HUES48 (cell line): ENCODE data around the gene GPR155.
"Not testable (repeated sequence)": the region's sequence is repeated elsewhere in the genome, so short reads cannot be mapped to it uniquely, and the experiment has no call there.

ENCODE experiments used
- H3K27ac ChIP-seq: one replicate; pipeline ENCODE4 v1.7.0; 2013; ENCODE audit warnings: low read depth, low read length, inconsistent platforms
- H3K27me3 ChIP-seq: 2 replicates; pipeline ENCODE4 v1.6.1; 2013; ENCODE audit warnings: mild to moderate bottlenecking, low read length; ENCODE audit not compliant: control insufficient read depth, insufficient read depth
- H3K36me3 ChIP-seq: 2 replicates; pipeline ENCODE4 v1.6.1; 2013; ENCODE audit warnings: low read length; ENCODE audit not compliant: control insufficient read depth, insufficient read depth
- H3K4me1 ChIP-seq: 2 replicates; pipeline ENCODE4 v1.6.1; 2013; ENCODE audit warnings: mild to moderate bottlenecking, low read length; ENCODE audit not compliant: control insufficient read depth, insufficient read depth
- H3K4me3 ChIP-seq: 2 replicates; pipeline ENCODE4 v1.5.1; 2013; ENCODE audit warnings: mild to moderate bottlenecking, low read depth, low read length
- H3K9ac ChIP-seq: 2 replicates; pipeline ENCODE4 v1.6.1; 2013; ENCODE audit warnings: mild to moderate bottlenecking, low read depth, low read length, moderate library complexity
- H3K9me3 ChIP-seq: 2 replicates; pipeline ENCODE4 v1.6.1; 2013; ENCODE audit warnings: low read length; ENCODE audit not compliant: control insufficient read depth, insufficient read depth

Gene GPR155

DNA sequence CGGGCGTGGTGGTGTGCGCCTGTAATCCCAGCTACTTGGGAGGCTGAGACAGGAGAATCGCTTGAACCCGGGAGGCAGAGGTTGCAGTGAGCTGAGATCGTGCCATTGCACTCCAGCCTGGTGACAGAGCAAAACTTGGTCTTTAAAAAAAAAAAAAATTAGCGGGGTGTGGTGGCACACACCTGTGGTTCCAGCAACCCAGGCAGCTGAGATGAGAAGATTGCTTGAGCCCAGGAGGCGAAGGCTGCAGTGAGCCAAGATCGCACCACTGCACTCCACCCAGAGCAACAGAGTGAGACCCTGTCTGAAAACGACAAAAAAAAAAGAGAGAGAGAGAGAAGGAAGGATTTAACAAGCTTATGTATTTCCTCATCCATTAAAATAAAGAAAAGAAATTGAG, 2.7 kb upstream of the GPR155 start:
- peaks cover 14% of the 10 kb centered on the region for H3K27me3 ChIP-seq
- not testable (repeated sequence) for H3K36me3 ChIP-seq, H3K4me1 ChIP-seq, H3K27ac ChIP-seq, H3K9me3 ChIP-seq, H3K4me3 ChIP-seq, H3K9ac ChIP-seq

DNA sequence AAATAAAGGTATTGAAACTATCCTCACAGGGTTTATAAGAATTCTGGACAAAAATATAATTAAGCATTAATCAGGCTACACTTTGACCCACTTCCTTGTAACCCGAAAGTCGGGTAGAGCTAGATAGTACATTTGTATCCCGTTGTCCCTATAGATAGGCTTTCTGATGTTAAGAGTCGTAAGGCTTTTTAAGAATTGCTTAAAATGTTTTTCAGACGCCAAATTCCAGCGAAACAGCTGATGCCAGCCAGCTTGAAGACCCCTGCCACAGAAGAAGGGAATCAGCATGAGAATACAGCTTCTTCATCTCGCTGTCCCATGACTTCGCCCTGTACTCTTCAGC, 962 bp upstream of the GPR155 start:
- H3K4me3 ChIP-seq: peak overlapping the region; percentile 85
- no peak overlapping the region for H3K9ac ChIP-seq
- H3K27me3 ChIP-seq: peaks cover 14% of the 10 kb centered on the region
- no peak overlapping the region for H3K27ac ChIP-seq
- peaks cover 7% of the 10 kb centered on the region; the same call in 1 of the 2 replicates for H3K4me1 ChIP-seq
- H3K9me3 ChIP-seq: no peaks in the 10 kb centered on the region
- no peaks in the 10 kb centered on the region for H3K36me3 ChIP-seq

DNA sequence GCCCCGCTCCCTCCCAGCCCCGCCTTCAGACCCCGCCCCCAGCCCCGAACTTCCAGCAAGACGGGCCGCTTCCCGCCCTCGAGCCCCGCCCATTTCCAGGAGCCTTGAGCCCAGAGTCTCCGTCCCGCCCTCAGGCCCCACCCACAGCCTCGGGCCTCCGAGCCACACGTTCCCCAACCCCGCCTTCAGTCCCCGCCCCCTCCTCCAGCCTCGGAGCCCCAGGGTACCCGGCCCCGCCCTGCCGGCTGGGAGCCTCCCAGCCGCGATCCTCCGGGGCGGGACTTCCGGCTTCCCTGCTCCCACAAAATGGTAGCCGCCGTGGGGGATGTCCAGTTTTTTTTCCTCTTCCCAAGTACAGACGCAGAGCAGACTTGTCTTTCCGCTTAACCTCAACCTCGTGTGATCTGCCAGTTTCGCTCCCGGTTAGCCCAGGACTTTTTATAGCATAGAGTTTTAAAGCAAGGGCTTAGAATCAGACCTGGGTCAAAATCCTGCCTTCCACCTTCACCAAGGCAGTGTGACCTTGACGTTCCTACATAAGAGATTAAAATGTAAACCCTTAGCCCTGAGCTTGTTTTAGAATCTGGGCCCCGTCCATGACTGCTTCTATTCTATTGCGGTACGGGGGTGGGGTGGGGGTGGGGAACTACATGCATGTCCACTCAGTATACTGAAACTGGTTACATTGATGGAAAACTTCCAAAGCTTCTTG, 435 bp upstream of the GPR155 start:
- no peaks in the 10 kb centered on the region for H3K9me3 ChIP-seq
- peak overlapping the region; percentile 43 for H3K27ac ChIP-seq
- H3K9ac ChIP-seq: peak overlapping the region; percentile 77
- peaks cover 7% of the 10 kb centered on the region; the same call in 1 of the 2 replicates for H3K4me1 ChIP-seq
- H3K27me3 ChIP-seq: peaks cover 14% of the 10 kb centered on the region
- H3K4me3 ChIP-seq: peak overlapping the region; percentile 85
- no peaks in the 10 kb centered on the region for H3K36me3 ChIP-seq

DNA sequence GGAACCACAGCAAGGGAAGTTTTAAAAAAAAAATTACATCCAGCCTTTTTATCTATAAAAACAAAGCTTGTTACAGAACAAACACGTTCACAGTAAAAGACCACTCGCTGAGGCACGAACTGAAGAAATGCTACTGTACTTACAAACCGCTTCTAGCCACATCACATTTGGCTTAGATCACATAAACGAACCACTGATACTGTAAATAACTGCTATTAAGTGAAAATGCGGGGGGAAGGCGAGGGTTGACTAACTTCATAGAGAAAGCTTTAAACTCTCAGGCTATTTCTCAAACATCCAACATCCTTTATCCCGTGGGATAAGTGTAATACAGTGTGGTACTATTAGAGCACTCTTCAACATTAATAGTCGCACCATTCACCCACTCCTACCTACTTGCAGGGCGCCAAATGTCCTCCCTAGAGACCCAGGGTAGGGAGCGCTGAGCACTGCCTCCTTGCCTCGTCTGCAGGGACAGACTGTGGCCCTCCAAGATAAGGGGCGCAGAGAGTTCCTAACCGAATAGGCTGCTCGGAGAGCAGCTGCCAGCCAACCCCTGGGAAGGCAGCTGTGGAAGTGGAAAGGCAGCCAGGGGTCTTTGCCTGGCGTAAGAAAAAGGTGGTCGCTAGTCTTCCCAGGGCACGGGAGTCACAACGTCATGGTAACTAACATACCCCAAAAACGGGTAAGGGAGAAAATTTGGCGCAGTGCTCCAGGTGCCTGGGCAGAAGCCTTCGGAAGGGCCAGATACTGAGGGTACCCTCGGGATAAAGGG, 854 bp downstream of the GPR155 start:
- H3K9ac ChIP-seq: no peak overlapping the region

DNA sequence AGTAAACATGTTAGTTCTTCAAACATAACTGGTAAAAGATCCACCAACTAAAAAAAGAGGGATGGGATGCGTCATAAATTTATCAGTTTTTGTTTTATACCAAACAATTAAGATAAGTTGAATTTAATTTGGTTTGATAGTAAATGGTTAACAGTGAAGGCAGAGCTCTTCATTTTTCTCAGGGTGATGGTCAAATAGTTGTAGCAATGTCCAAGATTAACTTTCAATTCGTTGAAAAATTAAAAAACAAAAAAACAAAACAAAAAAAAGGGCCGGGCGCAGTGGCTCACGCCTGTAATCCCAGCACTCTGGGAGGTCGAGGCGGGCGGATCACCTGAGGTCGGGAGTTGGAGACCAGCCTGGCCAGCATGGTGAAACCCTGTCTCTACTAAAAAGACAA, 1.8 kb downstream of the GPR155 start:
- H3K27ac ChIP-seq, H3K9ac ChIP-seq, H3K36me3 ChIP-seq: not testable (repeated sequence)

More for the DNA sequence above, 854 bp downstream of the GPR155 start:
- Histone ChIP-seq H3K4me3 (peak overlapping the region; percentile 84), H3K36me3 (no peaks in the 10 kb centered on the region), H3K4me1 (peaks cover 7% of the 10 kb centered on the region; the same call in 1 of the 2 replicates), H3K27me3 (peaks cover 14% of the 10 kb centered on the region), H3K9me3 (no peaks in the 10 kb centered on the region), H3K27ac (no peak overlapping the region)

DNA sequence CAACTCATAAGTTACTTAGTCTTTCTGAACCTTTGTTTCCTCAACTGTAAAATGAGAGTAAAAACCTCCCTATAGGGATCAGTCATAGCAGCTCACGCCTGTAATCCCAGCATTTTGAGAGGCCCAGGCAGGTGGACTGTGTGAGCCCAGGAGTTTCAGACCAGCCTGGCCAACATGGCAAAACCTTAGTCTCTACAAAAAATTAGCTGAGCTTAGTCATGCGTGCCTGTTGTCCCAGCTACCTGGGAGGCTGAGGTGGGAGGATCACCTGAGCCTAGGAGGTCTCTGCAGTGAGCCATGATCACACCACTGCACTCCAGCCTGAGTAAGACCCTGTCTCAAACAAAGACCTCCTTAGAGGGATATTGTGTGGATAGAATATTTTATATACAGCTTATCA, 2.3 kb downstream of the GPR155 start:
- Histone ChIP-seq H3K9me3 (no peaks in the 10 kb centered on the region), H3K27ac (no peak overlapping the region), H3K36me3 (no peaks in the 10 kb centered on the region), H3K4me3 (no peak overlapping the region), H3K27me3 (peaks cover 14% of the 10 kb centered on the region), H3K4me1 (peaks cover 7% of the 10 kb centered on the region; the same call in 1 of the 2 replicates), H3K9ac (no peak overlapping the region)

More for the DNA sequence above, 1.8 kb downstream of the GPR155 start:
- H3K27me3 ChIP-seq: peaks cover 14% of the 10 kb centered on the region
- H3K9me3 ChIP-seq, H3K4me3 ChIP-seq, H3K4me1 ChIP-seq: not testable (repeated sequence)

DNA sequence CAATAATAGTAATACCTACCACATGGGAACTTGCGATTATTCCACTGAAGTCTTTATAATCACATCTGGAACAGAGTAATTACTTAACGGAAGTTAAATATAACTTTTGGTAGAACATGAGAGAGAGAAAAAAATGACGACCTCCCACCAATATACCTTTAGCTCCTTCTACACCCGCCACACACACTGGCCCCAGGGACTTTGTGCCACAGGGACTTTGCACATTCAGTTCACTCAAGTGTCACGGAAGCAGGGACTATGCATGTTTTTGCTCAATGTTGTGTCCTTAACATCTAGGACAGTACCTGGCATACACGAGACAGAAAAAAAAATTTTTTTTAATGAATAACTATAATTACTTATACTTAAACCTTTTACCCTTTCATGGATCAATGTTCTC, 4.0 kb downstream of the GPR155 start:
- H3K9me3 ChIP-seq: no peaks in the 10 kb centered on the region
- H3K9ac ChIP-seq: no peak overlapping the region
- peaks cover 7% of the 10 kb centered on the region; the same call in 1 of the 2 replicates for H3K4me1 ChIP-seq
- no peak overlapping the region for H3K27ac ChIP-seq
- H3K27me3 ChIP-seq: peaks cover 14% of the 10 kb centered on the region
- no peaks in the 10 kb centered on the region for H3K36me3 ChIP-seq
- no peak overlapping the region for H3K4me3 ChIP-seq

DNA sequence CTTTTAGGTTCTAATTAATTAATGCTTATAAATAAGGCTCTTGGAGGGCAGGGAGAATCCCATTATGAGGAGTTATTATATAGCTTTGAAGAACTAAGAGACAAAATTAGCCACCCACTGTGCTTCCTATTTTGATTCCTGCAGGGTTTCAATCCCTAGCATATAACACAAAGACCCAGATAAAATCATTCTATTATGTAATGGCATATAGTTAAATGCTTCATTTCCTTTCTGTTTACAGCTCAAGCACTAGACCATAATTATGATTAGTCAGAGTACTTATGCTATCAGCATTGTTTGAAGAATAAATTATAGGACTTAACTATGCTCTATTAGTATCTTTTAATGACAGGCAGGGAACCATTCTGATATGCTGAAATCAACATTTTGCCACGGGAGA, 9.1 kb downstream of the GPR155 start:
- Histone ChIP-seq H3K9me3 (no peaks in the 10 kb centered on the region), H3K27me3 (no peaks in the 10 kb centered on the region), H3K9ac (no peak overlapping the region), H3K36me3 (no peaks in the 10 kb centered on the region), H3K27ac (no peak overlapping the region), H3K4me1 (no peaks in the 10 kb centered on the region), H3K4me3 (no peak overlapping the region)

DNA sequence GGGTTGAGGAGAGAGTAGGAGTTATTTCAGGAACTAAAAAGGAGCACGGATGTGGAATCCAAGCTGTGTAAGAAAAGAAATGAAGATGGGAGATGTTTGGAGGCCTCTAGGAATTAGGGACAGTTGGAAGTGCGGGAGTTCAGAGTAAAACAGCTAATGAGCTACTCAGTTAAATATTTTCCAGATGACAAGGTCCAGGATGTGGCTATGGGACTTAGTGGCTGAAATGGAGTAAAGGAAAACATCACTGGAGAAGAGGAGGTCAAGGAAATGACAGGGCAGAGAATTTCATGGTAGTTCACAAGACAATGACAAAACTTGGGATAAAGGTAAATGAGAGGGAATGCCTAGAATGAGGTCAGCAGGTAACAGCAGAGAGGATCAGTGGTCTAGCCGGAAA, 13.0 kb downstream of the GPR155 start:
- H3K9ac ChIP-seq: no peak overlapping the region
- H3K27ac ChIP-seq: no peak overlapping the region
- no peak overlapping the region for H3K4me3 ChIP-seq
- H3K36me3 ChIP-seq: no peaks in the 10 kb centered on the region
- no peaks in the 10 kb centered on the region for H3K4me1 ChIP-seq
- no peaks in the 10 kb centered on the region for H3K9me3 ChIP-seq
- no peaks in the 10 kb centered on the region for H3K27me3 ChIP-seq

DNA sequence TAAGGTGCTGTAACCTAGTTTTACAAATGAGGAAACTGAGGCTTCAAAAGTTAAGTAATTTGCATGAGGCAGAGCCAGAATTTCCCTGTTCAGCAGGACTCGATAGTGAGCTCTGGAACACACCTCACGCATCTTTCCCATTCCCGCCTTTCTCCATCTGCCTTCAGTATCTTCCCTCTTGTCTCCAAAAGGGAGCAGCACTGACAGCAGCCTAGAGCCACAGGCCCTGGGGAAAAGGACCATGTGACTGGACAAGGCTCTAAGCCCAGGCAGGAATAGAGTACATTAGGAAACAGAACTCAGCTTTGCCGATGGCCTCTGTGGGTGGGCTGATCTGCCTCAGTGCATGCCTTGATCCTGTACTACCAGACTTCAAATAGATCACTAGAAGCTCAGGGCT, 21.5 kb downstream of the GPR155 start:
- Histone ChIP-seq H3K9ac (no peak overlapping the region), H3K36me3 (no peaks in the 10 kb centered on the region), H3K4me3 (no peak overlapping the region), H3K4me1 (no peaks in the 10 kb centered on the region), H3K27ac (no peak overlapping the region), H3K27me3 (peaks cover 4% of the 10 kb centered on the region; the same call in 1 of the 2 replicates), H3K9me3 (no peaks in the 10 kb centered on the region)

DNA sequence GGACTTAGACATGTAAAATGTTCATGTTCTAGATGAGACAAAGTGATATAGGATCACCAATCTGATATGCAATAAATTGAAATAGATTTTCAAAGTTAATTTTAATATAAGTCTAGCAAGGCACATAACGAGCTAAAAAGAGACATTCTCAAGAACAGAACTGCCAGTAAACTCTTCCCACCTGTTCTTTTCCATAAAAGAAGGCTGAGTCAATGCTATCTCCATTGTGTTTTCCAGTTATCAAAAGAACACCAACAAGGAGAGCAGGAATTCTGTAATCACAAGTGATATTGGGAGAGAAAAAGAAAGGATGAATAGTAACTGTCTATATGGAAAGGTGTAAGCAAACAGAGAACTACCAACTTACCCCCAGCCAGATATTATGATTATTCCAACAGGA, 25.6 kb downstream of the GPR155 start:
- no peaks in the 10 kb centered on the region for H3K4me1 ChIP-seq
- peaks cover 4% of the 10 kb centered on the region; the same call in 1 of the 2 replicates for H3K27me3 ChIP-seq
- no peak overlapping the region for H3K9ac ChIP-seq
- no peaks in the 10 kb centered on the region for H3K36me3 ChIP-seq
- H3K27ac ChIP-seq: no peak overlapping the region
- H3K4me3 ChIP-seq: no peak overlapping the region
- H3K9me3 ChIP-seq: no peaks in the 10 kb centered on the region
